Activated CD4-positive, alpha-beta T cell treated with anti-CD3 and anti-CD28 coated beads, Interleukin-2, amount 50 U/mL, for 4 hours (primary cell): ENCODE data around the gene REEP6.
"Not testable (repeated sequence)": the region's sequence is repeated elsewhere in the genome, so short reads cannot be mapped to it uniquely, and the experiment has no call there.

Experiments used
- DNase-seq, 2 experiments: peaks; one replicate each; pipeline ENCODE4 v3.0.0-alpha.2; 2020

Gene REEP6

DNA sequence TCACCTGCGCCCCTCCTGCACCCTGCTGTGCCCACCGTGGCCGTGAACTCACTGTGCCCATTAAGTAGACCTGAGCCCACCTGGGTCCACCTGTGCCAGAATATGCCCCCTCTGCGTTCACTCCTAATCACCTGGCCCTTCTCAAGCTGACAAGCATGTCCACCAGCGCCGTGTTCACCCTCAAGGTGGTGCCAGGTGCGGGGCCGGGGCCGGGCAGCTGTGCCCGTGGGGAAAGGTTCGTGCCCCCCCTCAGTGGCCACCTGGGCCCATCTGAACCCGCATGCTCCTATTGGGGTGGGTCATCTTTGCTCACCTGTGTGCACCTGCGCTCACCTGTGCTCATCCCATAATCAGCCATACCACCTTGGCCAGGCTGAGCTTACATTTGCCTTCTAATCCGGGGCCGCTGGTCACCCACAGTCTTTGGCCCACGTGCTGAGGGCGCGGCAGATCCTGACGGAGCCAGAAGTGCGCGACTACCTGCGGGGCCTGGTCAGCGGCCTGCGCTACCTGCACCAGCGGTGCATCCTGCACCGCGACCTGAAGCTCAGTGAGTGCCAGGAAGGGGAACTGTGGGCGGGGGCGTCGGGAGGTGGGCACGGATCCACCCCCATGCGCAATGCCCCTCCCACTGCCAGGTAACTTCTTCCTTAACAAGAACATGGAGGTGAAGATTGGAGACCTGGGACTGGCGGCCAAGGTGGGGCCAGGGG, 35.2 kb downstream of the REEP6 start:
- DNase-seq, result no peak

DNA sequence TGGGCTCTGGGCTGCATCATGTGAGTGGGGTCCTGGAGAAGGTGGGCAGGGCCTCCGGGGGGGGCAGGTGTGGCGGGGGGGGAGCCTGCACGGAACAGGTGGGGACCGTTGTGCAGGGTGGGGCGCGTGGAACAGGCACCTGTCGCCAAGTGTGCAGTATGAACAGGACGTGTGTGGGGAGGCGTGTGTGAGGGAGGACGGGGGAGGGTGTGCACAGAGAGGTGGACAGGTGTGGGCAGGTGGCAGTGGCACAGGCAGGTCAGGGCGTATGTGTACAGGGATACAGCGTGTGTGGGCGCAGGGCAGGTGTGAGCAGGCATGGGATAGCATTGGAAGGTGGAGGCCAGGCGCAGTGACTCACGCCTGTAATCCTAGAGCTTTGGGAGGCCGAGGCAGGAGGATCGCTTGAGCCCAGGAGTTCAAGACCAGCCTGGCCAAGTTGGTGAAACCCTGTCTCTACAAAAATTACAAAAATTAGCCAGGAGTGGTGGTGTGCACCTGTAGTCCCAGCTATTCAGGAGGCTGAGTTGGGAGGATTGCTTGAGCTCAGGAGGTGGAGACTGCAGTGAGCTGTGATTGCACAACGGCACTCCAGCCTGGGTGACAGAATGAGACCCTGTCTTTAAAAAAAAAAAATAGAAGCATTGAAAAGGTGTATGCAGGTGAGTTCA, 36.1 kb downstream of the REEP6 start:
- no peak for DNase-seq

DNA sequence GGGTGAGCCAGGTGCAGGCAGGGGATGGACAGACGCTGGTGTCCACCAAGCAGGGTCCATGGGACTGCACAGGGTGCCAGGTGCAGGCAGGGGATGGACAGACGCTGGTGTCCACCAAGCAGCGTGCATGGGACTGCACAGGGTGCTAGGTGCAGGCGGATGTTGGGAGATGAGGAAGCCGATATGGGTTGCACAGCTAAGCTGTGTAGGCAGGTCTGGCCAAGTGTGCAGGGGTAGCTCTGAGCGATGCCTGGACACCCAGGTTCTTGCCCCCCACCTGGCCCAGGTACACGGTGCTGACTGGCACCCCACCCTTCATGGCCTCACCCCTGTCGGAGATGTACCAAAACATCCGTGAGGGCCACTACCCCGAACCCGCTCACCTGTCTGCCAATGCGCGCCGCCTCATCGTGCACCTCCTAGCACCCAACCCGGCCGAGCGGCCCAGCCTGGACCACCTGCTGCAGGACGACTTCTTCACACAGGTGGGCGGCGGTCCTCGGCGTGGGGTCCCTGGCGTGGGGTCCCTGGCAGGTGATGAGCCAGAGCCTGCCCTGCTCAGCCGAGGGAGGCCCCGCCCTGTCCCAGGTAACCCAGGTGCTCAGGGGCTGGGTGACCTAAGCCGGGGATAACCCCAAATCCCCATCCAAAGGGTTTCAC, 36.8 kb downstream of the REEP6 start:
- DNase-seq, result no peak

DNA sequence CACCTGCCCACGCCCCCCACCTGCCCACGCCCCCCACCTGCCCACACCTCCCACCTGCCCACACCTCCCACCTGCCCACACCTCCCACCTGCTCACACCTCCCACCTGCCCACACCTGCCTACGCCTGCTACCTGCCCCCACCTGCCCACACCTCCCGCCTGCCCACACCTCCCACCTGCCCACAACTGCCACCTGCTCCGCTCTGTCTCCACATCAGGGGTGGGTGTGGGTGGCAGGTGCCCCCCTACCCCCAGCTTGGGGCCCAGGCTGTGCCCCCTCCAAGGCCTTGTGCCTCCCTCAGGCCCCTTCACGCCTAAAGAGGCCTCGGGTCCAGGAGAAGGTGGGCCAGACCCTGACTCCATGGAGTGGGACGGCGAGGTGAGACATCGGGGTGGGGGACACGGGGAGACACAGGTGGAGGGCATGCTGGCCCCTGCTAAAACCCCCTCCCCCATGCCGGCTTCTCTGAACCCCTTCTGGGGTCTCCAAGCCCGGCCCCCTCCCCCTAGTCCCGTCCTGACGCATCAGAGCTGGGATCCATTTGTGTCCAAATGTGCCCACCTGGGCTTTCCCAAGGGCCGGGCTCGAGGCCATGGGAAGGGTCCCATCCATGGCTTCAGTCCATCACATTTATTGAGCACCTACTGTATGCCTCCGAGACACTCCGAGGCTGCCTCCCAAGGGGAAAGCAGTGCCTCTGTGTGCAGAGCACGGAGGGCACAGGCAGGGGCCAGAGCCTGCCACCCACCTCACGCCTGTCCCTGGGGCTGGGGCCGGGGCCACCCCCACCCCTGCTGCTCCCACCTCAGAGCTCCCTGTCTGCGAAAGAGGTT, 37.8 kb downstream of the REEP6 start:
- DNase-seq, result no peak

DNA sequence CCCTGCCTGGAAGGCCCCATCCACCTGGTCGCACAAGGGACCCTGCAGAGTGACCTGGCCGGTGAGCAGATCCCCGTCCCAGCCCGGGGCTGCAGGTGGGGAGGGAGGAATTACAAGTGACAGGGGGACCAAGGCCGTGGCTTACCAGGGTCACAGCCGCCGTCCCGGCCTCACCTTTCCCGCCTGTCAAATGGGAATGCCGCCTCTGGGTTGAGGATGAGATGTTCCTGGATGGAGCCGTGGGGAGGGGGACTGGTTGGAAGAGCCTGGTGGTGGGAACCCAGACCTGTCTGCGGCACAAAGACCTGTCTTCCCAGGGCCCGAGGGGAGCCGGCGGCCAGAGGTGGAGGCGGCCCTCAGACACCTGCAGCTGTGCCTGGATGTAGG, 38.4 kb downstream of the REEP6 start:
- no peak for DNase-seq

DNA sequence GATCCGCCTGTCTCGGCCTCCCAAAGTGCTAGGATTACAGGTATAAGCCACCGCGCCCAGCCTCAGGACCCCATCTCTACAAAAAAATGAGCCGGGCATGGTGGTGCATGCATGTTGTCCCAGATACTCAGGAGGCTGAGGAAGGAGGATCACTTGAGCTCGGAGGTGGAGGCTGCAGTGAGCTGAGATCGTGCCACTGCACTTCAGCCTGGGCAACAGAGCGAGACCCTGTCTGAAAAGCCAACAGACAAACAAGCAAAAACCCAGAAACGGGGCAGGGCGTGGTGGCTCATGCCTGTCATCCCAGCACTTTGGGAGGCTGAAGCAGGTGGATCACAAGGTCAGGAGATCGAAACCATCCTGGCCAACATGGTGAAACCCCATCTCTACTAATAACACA, 39.9 kb downstream of the REEP6 start:
- DNase-seq, result not testable (repeated sequence)

DNA sequence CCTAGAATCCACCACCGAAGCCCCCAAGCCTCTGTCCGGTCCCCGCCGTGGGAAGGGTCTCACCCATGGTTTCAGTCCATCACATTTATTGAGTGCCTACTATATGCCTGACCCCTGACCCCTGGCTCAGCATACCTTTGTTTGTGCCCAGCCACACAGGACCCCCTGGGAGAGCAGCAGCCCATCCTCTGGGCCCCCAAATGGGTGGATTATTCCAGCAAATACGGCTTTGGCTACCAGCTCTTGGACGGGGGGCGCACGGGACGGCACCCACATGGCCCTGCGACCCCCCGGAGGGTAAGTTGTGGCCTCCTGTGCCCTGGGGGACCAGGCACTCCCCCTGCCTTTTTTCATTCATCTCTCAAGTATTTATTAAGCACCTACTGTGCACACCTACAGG, 40.6 kb downstream of the REEP6 start:
- DNase-seq, result no peak

DNA sequence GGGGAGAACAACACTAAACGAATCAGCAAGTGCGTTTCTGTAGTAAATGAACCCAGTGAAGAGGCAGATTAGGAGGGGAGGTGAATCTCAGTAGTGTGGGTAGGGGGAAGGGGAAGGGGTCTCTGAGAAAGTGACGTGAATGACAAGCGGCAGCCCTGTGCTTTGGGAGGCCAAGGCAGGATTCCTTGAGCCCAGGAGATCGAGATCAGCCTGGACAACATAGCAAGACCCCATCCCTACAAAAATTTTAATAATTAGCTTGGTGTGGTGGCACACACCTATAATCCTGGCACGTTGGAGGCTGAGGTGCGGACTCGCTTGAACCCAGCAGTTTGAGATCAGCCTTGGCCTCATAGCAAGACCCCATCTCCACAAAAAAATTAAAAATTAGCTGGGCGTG, 41.0 kb downstream of the REEP6 start:
- no peak for DNase-seq

DNA sequence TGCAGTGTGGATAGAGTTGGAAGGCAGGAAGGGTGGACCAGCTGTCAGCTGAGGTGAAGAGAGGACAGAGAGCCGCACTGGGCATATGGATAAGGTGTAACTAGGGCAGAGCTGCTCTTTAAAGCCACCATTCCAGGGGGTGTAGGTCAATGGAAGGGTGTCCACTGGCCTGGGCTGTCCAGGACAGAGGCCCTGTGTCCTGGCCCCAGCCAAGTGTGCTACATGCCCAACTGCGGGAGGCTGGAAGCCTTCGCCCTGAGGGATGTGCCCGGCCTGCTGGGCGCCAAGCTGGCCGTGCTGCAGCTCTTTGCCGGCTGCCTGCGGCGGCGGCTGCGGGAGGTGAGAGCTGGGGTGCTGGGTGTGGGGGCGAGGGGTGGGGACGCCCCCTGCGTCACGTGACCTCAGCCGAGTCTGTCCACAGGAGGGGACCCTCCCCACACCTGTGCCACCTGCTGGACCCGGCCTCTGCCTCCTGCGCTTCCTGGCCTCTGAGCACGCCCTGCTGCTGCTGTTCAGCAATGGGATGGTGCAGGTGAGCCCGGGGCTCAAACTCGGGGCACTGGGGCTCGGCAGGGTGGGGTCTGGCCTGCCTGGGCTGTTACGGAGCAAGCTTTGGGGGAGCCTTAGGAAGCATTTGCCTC, 42.6 kb downstream of the REEP6 start:
- no peak for DNase-seq

DNA sequence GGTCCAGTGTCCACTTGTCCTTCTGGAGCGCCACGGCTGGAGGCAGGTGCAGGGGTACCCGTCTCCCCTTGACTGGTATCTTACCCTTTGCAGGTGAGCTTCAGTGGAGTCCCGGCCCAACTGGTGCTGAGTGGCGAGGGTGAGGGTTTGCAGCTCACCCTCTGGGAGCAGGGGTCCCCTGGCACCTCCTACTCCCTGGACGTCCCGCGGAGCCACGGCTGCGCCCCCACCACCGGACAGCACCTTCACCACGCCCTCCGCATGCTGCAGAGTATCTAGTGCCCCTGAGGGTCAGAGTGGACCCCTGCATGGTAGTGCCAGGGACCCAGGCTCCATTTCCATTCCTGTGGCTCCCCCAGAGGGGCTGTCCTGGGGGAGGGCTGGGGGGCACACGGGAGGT, 44.0 kb downstream of the REEP6 start:
- DNase-seq, result no peak

DNA sequence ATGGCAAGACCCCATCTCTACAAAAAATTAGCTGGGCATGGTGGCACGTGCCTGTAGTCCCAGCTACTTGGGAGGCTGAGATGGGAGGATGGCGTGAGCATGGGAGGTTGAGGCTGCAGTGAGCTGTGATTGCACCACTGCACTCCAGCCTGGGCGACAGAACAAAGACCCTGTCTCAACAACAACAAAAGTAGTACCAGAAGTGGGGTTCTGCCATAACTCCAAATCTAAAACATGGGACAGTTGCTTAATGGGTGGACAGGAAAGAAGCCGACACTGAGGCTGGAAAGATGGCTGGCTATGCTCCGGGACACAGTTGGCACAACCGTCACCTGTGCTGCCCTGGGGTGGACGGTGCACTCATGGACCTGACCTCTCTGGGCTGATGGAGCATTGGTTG, 44.7 kb downstream of the REEP6 start:
- DNase-seq, result not testable (repeated sequence)

DNA sequence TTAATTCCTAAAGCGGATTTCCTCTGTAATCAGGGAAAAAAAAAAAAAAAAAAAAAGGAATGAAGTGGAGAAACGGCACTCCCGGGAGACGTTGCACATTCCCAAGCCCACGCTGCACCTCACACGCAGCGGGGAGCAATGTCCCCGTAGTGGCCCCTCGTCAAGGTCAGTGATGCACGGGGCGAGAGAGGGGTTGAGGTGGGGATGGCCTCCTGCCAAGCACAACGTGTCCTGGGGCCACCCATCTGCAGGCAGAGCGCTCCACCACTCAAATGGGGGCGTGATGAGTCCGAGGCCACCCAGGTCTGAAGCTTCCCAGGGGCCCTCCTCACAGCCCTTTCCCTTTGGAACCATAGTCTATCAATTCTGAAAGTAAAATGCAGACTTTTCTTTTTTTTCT, 48.0 kb downstream of the REEP6 start:
- no peak for DNase-seq

DNA sequence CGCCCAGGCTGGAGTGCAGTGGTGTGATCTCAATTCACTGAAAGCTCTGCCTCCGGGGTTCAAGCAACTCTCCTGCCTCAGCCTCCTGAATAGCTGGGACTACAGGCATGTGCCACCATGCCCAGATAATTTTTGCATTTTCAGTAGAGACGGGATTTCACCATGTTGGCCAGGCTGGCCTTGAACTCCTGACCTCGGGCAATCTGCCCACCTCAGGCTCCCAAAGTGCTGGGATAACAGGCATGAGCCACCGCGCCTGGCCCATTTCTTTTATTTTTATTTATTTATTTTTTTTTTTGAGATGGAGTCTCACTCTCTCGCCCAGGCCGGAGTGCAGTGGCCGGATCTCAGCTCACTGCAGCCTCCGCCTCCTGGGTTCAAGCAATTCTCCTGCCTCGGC, 48.8 kb downstream of the REEP6 start:
- DNase-seq, result not testable (repeated sequence)

DNA sequence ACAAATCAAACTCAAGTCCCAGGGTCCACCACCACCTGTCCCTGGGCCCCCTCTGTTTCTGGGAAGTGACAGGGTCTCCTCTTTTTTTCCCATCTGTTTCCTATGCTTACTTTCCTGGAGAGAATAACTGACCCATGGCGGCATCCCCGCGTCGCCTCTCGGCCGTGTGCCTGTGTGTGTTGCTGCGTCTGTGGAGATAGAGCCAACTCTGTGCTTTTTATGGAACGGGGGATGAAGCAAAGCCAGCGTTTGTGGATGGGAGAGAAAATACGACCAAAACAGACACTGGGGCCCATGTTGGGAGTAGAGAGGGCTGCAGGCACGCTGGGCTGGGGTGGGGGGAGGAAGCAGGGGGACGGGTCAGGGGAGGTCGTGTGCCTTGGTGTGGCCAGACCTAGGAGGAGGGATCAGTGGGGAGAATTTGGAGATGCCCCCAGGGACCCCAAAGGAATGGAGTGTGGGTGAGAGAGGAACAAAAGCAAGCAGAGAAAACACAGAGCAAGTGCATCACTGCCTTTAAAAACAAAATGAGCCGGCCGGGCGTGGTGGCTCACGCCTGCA, 49.5 kb downstream of the REEP6 start:
- DNase-seq, result no peak
